Measurements from ENCODE around the gene SAMD8. TPM values are rescaled to one million over a fixed set of nuclear protein-coding genes. Genes with fewer than 3 reads are reported as not detected.
A peak's percentile ranks its signal among the peaks of the same experiment; 100 is the strongest.

Gene SAMD8
- total RNA-seq, 2 experiments from 2014 or later, result 20.5 to 20.9 TPM

DNA sequence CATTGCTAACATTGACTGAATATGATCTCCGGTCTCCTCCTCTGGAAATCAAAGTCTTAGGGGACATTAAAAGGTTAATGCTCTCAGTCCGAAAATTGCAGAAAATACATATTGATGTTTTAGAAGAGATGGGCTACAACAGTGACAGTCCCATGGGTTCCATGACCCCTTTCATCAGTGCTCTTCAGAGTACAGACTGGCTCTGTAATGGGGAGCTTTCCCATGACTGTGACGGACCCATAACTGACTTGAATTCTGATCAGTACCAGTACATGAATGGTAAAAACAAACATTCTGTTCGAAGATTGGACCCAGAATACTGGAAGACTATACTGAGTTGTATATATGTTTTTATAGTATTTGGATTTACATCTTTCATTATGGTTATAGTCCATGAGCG is 39.2 kb downstream of the SAMD8 start:
- DNase-seq (no peak), ATAC-seq (no peak)
- H3K4me3 Mint-ChIP-seq, result no peak overlapping the region
- ChIA-PET POLR2A (no interaction called here), CTCF (no interaction called here)
- intact Hi-C loops (cut with DNase I, micrococcal nuclease), result no loop called here
- no peaks in the 10 kb centered on the region for H3K27me3 Mint-ChIP-seq
- no peaks in the 10 kb centered on the region for H3K9me3 Mint-ChIP-seq (ENCODE audit: low read depth)
- peaks cover 18% of the 10 kb centered on the region for H3K4me1 Mint-ChIP-seq
- H3K27ac Mint-ChIP-seq, result no peak overlapping the region
- H3K36me3 Mint-ChIP-seq (ENCODE audit: low read depth), result peaks cover 23% of the 10 kb centered on the region

DNA sequence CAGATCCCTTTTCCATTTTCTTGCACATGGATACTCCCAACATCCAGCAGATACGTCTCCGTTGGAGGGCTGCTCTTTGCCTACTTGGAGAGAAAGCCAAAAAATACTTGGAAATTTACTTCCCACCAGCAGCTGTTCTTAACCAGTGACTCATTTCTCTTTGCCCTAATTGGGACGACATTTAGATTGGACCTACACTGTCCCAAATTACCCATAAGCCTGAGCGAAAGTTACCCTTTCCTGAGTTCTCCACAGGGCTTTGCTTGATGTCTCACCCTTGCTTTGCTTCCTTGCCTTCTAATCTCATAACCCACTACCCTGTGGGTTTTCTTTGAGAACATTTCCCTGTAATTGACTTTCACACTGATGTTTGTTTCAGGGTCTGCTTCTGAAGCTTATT is 48.1 kb downstream of the SAMD8 start:
- Mint-ChIP-seq H3K4me1 (peaks cover 17% of the 10 kb centered on the region), H3K27me3 (no peaks in the 10 kb centered on the region), H3K4me3 (no peak overlapping the region), H3K9me3 (ENCODE audit: low read depth) (no peaks in the 10 kb centered on the region), H3K36me3 (ENCODE audit: low read depth) (peaks cover 12% of the 10 kb centered on the region), H3K27ac (peak overlapping the region; percentile 17)
- POLR2A ChIA-PET, result no interaction called here
- intact Hi-C loops (cut with DNase I, micrococcal nuclease), result no loop called here
- ATAC-seq, result no peak
- CTCF ChIA-PET, result interaction anchor here (0.5 to 1.9 kb wide), 3 partner anchors 20 to 977 kb away, joined by 3 to 7 read pairs (median 4); no protein-coding TSS in a partner anchor
- DNase-seq, result no peak

GRCh38 chr10:75165684-75166622 is 54.5 kb downstream of the SAMD8 start:
- ATAC-seq (peak; percentile 88), DNase-seq (peak; percentile 24)
- intact Hi-C loops (cut with DNase I, micrococcal nuclease), result loop anchor here in 1 of 2 experiments (2.0 kb wide), 1 partner anchor 21 kb away; no protein-coding TSS in a partner anchor
- Mint-ChIP-seq H3K27ac (peak overlapping the region; percentile 89), H3K36me3 (ENCODE audit: low read depth) (peaks cover 8% of the 10 kb centered on the region), H3K27me3 (no peaks in the 10 kb centered on the region), H3K9me3 (ENCODE audit: low read depth) (no peaks in the 10 kb centered on the region), H3K4me3 (no peak overlapping the region), H3K4me1 (peaks cover 31% of the 10 kb centered on the region)
- ChIA-PET CTCF (interaction anchor here (0.6 to 1.9 kb wide), 5 partner anchors 13 to 140 kb away, joined by 3 to 5 read pairs (median 3); partner anchors contain the start of gene COMTD1), POLR2A (interaction anchor here (0.5 kb wide), 1 partner anchor 40 kb away, joined by 5 read pairs; no protein-coding TSS in a partner anchor)

DNA sequence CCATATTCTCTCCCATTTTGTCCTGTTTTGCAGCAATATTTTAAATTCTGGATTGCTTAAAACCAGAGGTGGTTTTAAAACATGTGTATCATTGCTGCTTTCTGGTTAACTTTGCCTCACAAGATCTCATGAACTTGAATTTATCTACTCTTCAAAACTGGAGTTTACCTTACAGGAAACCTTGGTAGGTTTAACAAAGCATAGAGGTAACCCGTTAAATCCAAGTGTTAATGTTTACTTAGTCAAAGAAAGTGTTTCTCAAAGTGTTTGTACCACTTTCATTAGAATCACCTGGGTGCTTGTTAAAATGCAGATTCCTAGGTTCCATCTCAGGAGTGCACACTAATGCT is 55.1 kb downstream of the SAMD8 start:
- intact Hi-C loops (cut with DNase I, micrococcal nuclease), result loop anchor here in 1 of 2 experiments (2.0 kb wide), 1 partner anchor 22 kb away; no protein-coding TSS in a partner anchor

GRCh38 chr10:75168275-75168674 is 56.8 kb downstream of the SAMD8 start:
- H3K9me3 Mint-ChIP-seq (ENCODE audit: low read depth), result no peaks in the 10 kb centered on the region
- no peak for DNase-seq
- no peaks in the 10 kb centered on the region for H3K27me3 Mint-ChIP-seq
- peak overlapping the region; percentile 11 for H3K27ac Mint-ChIP-seq
- ATAC-seq, result no peak
- ChIA-PET CTCF (interaction anchor here (0.5 kb wide), 1 partner anchor 11 kb away, joined by 3 read pairs; no protein-coding TSS in a partner anchor), POLR2A (no interaction called here)
- H3K36me3 Mint-ChIP-seq (ENCODE audit: low read depth), result peaks cover 9% of the 10 kb centered on the region
- no peak overlapping the region for H3K4me3 Mint-ChIP-seq
- peaks cover 27% of the 10 kb centered on the region for H3K4me1 Mint-ChIP-seq
- intact Hi-C loops (cut with DNase I, micrococcal nuclease), result no loop called here

More for the DNA sequence above, 55.1 kb downstream of the SAMD8 start:
- Mint-ChIP-seq H3K9me3 (ENCODE audit: low read depth) (no peaks in the 10 kb centered on the region), H3K4me1 (peaks cover 29% of the 10 kb centered on the region), H3K27me3 (no peaks in the 10 kb centered on the region), H3K36me3 (ENCODE audit: low read depth) (peaks cover 8% of the 10 kb centered on the region), H3K4me3 (no peak overlapping the region), H3K27ac (peak overlapping the region; percentile 89)
- ATAC-seq (peak; percentile 31), DNase-seq (no peak)
- POLR2A ChIA-PET, result no interaction called here
- CTCF ChIA-PET, result interaction anchor here (0.7 to 1.9 kb wide), 4 partner anchors 17 to 69 kb away, joined by 3 to 5 read pairs (median 3); partner anchors contain the start of gene COMTD1

GRCh38 chr10:75170215-75170614 is 58.8 kb downstream of the SAMD8 start:
- peak overlapping the region; percentile 11 for H3K27ac Mint-ChIP-seq
- ChIA-PET CTCF (no interaction called here), POLR2A (no interaction called here)
- H3K36me3 Mint-ChIP-seq (ENCODE audit: low read depth), result peaks cover 16% of the 10 kb centered on the region
- ATAC-seq (no peak), DNase-seq (no peak)
- H3K4me1 Mint-ChIP-seq, result peaks cover 30% of the 10 kb centered on the region
- H3K9me3 Mint-ChIP-seq (ENCODE audit: low read depth), result no peaks in the 10 kb centered on the region
- H3K4me3 Mint-ChIP-seq, result no peak overlapping the region
- H3K27me3 Mint-ChIP-seq, result no peaks in the 10 kb centered on the region
- intact Hi-C loops (cut with DNase I, micrococcal nuclease), result no loop called here

DNA sequence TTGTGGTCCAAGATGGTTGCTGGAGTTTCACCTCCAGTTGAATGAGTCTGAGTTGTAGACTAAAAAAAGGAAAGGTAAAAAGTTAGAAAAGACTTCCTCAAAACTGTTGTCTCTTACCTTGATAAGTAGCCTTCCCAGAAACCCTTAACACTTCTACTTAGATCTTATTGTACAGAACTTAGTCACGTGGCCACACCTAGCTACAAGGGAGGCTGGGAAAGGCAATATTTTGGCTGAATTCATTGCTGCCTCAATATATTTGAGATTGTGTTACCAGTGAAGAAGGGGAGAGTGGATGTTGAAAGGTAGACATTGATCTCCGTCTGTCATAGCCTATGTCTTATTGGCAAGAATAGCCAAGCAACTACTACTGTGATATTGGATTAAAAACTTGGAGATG is 63.6 kb downstream of the SAMD8 start:
- Mint-ChIP-seq H3K9me3 (ENCODE audit: low read depth) (no peaks in the 10 kb centered on the region), H3K27ac (no peak overlapping the region), H3K4me1 (peaks cover 23% of the 10 kb centered on the region), H3K27me3 (no peaks in the 10 kb centered on the region), H3K36me3 (ENCODE audit: low read depth) (peaks cover 31% of the 10 kb centered on the region), H3K4me3 (no peak overlapping the region)
- DNase-seq (no peak), ATAC-seq (no peak)
- ChIA-PET CTCF (no interaction called here), POLR2A (no interaction called here)
- intact Hi-C loops (cut with DNase I, micrococcal nuclease), result no loop called here

GRCh38 chr10:75176046-75176445 is 64.6 kb downstream of the SAMD8 start:
- ATAC-seq, result no peak
- no peaks in the 10 kb centered on the region for H3K27me3 Mint-ChIP-seq
- H3K36me3 Mint-ChIP-seq (ENCODE audit: low read depth), result peaks cover 33% of the 10 kb centered on the region
- no peak overlapping the region for H3K27ac Mint-ChIP-seq
- peaks cover 29% of the 10 kb centered on the region for H3K4me1 Mint-ChIP-seq
- no peak overlapping the region for H3K4me3 Mint-ChIP-seq
- no peaks in the 10 kb centered on the region for H3K9me3 Mint-ChIP-seq (ENCODE audit: low read depth)
- DNase-seq, result no peak
- POLR2A ChIA-PET, result interaction anchor here (0.5 kb wide), 1 partner anchor 94 kb away, joined by 4 read pairs; no protein-coding TSS in a partner anchor
- CTCF ChIA-PET, result interaction anchor here (1.0 kb wide), 1 partner anchor 8 kb away, joined by 3 read pairs; no protein-coding TSS in a partner anchor
- intact Hi-C loops (cut with DNase I, micrococcal nuclease), result no loop called here

GRCh38 chr10:75176736-75177135 is 65.3 kb downstream of the SAMD8 start:
- Mint-ChIP-seq H3K36me3 (ENCODE audit: low read depth) (peaks cover 33% of the 10 kb centered on the region), H3K27me3 (no peaks in the 10 kb centered on the region), H3K4me1 (peaks cover 35% of the 10 kb centered on the region), H3K4me3 (no peak overlapping the region), H3K27ac (no peak overlapping the region), H3K9me3 (ENCODE audit: low read depth) (no peaks in the 10 kb centered on the region)
- ChIA-PET POLR2A (no interaction called here), CTCF (interaction anchor here (0.8 to 1.0 kb wide), 2 partner anchors 8 to 48 kb away, joined by 3 read pairs; no protein-coding TSS in a partner anchor)
- no peak for DNase-seq
- ATAC-seq, result no peak
- intact Hi-C loops (cut with DNase I, micrococcal nuclease), result no loop called here

- DNase-seq (no peak), ATAC-seq (no peak)
- peaks cover 28% of the 10 kb centered on the region for H3K36me3 Mint-ChIP-seq (ENCODE audit: low read depth)
- H3K4me1 Mint-ChIP-seq, result peaks cover 34% of the 10 kb centered on the region
- POLR2A ChIA-PET, result no interaction called here
- H3K27ac Mint-ChIP-seq, result peak overlapping the region; percentile 71
- H3K27me3 Mint-ChIP-seq, result no peaks in the 10 kb centered on the region
- no peaks in the 10 kb centered on the region for H3K9me3 Mint-ChIP-seq (ENCODE audit: low read depth)
- H3K4me3 Mint-ChIP-seq, result no peak overlapping the region
- CTCF ChIA-PET, result interaction anchor here (0.7 to 2.3 kb wide), 7 partner anchors 8 to 143 kb away, joined by 3 to 15 read pairs (median 5); no protein-coding TSS in a partner anchor
- intact Hi-C loops (cut with DNase I, micrococcal nuclease), result loop anchor here (1.0 to 10.0 kb wide), 4 partner anchors 41 to 67 kb away; partner anchors contain the start of gene SAMD8 (in 1 of the 2)
These were observed 68.3 kb downstream of the SAMD8 start for GRCh38 chr10:75179657-75180177.

GRCh38 chr10:75180592-75180991 is 69.1 kb downstream of the SAMD8 start:
- Mint-ChIP-seq H3K27ac (peak overlapping the region; percentile 63), H3K27me3 (no peaks in the 10 kb centered on the region), H3K4me1 (peaks cover 30% of the 10 kb centered on the region), H3K36me3 (ENCODE audit: low read depth) (peaks cover 24% of the 10 kb centered on the region), H3K9me3 (ENCODE audit: low read depth) (no peaks in the 10 kb centered on the region), H3K4me3 (no peak overlapping the region)
- ATAC-seq (peak; percentile 48), DNase-seq (no peak)
- ChIA-PET POLR2A (interaction anchor here (0.6 kb wide), 1 partner anchor 1553 kb away, joined by 4 read pairs; no protein-coding TSS in a partner anchor), CTCF (interaction anchor here (0.9 to 1.5 kb wide), 3 partner anchors 9 to 54 kb away, joined by 3 to 5 read pairs (median 3); partner anchors contain the start of gene VDAC2)
- intact Hi-C loops (cut with DNase I, micrococcal nuclease), result loop anchor here (1.0 to 10.0 kb wide), 4 partner anchors 42 to 68 kb away; partner anchors contain the start of gene SAMD8 (in 1 of the 2)
